DMS53 treated with DMSO at 0.1 percent for 48 hours (cell line): ENCODE data around the gene CASTOR1.

ENCODE experiments used
- DNase-seq: peaks from one replicate; lab custom pipeline; 2025; ENCODE audit not compliant: unreplicated experiment; lab: John Stamatoyannopoulos, UW

CASTOR1 gene

DNA sequence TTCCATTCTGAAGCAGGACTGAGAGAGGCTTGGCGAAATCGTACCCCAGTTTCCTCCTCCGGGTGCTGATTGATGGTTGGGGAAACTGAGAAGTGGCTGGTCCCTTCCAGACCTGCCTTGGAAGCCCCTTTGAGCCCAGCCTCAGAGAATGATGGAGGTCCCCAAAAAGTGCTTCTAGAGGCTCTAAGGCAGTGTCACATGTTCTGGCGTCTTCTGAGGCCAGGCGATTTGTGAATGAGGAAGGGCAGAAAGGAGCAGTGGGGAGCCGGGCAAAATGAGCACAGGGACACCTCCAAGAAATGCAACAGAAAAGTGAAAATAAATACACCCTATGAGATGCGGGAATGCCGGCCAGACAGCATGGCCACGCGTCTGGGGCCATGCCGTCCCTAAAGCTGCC lies 41.7 kb downstream of the CASTOR1 start:
- DNase-seq, result no peak

DNA sequence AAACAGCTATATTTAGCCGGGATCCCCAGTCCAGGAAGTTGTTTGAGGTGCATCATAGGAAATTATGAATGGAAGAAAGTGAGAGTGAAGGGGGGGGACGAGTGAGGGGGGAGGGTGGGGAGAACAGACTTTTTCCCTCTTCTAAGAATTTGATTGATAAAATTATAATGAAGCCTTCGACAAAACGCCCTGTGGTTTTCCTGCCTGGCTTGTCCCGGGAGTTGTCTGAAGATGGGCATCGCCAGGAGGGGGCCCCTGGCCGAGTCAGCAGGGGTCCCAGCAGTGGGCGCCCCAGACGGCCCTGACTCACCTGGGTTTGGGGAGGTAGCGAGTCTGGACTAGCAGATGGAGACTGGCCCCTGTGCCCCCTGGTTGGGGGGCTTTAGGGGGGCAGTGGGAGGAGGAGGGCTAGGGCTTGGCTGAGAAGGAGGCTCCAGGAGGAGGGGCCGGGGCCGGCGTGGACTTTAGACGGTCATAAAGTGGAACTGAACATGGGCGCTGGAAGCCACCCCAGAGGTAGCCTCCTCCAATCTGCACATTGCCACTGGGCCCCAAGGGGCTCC lies 42.4 kb downstream of the CASTOR1 start:
- no peak for DNase-seq

DNA sequence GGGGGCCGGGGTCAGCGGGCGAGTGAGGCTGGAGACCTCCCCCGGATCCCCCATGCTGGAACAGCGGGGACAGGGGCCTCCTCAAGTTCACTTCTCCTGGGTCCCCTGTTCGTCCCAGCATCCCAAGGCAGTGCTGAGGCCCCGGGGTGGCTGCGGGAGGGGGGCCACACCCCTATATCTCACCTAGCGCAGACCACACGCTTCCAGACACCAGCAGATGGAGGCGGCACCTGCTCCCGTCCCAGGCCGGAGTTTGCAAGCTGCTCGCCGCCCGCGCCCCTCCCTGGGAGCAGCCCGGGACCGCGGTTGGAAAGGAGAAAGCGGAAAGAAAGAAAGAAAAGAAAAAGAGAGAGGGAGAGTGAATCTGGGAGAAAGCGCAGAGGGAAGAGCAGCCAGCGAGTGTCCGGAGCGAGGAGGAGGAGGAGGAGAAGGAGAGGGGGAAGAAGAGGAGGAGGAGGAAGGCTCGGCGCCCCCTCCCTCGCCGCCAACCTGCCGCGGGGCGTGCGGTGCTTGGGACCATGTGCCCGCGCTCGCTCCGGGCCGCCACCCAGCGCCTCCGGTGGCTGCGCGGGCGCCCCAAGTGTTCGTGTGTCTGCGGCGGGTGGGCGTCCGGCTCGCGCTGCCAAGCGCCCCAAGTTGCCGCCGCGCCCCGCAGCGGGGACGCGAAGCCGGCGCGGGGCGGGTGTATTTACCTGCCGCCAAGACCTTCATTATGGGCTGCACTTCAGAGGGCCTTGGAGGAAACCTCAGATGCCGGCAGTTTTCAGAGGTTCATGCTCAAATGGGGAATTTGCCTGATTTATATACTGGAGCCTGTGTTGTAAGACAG lies 43.1 kb downstream of the CASTOR1 start, which contains the start of gene LIF:
TSS of gene LIF (minus strand) at position 775 of the 829 bp plus-strand sequence. CDS start at position 711, 64 bp downstream.
- no peak for DNase-seq

DNA sequence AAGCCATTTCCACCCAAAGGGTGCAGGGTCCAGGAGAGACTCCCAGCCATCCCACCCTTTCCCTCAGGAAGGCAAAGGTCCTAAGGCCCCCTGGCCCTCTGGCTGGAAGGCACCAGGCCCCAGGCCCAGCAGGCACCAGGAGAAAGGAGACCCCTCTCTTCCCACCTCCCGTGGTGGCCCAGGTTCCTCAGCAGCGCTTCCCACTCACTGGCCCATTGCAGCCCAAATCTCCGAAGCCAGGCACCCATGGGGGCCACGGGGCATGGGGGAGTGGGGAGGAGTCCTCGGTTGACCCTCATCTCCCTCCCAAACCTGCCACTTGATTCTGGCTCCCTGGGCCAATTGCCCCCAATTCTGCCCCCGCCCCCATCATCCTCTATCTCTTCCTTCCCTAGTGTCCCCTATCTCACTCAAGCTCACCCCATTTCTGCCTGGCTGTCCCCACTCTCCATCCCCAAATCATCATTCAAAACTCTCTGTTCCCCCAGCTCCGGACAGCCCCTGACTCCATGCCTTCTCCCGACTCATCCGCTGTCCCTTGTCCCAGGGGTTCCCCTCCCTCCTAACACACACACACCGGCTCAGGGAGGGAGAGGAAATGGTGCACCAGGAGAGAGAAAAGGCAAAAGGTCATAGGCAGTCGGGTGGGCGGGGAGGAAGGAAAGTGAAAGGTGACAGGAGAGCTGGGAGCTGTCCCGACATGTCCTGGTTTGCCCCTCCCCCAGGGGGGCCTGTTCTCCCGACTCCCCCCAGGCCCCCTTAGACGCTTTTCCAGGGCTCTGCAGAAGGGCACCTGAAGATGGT lies 43.9 kb downstream of the CASTOR1 start:
- DNase-seq, result no peak

DNA sequence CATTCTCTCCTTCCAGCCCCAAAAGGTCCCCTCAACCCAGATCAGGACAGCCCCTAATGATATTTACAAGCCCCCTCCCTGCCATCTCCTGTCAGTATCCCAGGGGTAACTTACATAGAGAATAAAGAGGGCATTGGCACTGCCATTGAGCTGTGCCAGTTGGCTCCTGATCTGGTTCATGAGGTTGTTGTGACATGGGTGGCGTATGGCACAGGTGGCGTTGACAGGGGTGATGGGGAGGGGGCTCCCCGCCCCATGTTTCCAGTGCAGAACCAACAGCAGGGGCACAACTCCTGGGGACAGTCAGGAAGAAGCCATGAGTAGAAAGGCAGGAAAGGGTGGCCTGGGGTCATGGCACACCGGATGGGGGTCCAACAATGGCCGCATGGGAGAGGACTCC lies 44.7 kb downstream of the CASTOR1 start:
- no peak for DNase-seq

DNA sequence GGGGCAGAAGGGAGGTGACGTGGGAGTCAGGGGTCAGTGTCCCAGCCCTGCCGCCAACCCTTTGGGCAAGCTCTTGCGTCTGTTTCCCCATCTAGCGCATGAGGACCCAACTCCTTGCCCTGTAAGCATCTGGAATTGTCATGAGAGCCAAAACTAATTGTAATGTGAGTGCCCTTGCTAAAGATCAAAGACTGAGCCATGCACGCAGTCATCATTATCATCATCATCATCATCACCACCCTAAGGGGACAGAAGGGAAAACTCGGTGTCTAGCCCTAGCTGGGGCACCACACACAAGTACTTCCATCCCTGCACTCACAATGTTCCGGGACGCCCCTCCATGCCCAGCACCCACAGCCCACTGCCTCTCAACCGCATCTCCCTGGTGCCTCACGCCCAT lies 45.2 kb downstream of the CASTOR1 start:
- DNase-seq, result no peak

DNA sequence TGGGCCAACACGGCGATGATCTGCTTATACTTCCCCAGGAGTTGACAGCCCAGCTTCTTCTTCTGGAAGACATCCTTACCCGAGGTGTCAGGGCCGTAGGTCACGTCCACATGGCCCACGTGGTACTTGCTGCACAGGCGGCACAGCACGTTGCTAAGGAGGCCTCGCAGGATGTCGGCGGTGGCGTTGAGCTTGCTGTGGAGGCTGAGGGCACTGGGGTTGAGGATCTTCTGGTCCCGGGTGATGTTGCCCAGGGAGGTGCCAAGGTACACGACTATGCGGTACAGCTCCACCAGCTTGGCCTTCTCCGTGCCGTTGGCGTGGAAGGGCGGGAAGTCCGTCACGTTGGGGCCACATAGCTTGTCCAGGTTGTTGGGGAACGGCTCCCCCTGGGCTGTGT lies 45.6 kb downstream of the CASTOR1 start:
- DNase-seq, result no peak

DNA sequence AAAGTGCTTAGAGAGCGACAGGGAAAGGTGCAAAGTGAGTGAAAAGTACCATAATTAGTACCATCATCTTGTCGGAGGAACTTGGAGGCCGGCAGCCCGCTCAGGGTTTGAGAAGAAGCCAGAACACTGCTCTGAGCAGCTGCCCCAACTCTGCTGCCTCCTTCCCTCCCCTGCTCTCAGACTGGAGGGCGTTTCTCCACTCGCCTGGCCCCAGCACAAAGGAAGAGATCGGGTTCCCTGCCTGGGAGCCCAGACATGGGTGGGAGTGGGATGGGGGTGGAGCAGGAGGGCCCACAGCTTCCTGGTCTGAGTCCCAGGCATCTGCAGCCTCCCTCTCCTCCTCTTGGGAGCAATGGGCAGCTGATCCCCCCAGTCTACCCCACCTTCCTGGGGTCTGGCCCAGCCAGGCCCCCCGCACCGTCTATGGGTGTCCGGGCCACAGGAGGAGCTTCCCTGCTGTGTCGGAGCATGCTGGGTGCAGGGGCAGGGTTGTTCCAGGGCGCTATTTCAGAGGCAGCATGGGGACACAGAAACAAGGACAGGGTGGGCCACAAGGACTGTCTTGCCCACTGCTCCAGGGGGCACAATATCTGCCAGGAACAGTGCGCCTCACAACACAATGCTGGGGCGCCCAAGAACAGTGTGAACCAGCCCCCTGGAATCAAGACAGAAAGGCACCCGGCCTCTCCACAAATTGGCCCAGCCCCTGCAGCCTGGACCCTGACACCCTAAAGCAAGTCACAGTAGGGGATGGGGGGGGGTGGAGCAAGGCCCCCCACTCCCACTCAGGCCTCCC lies 47.5 kb downstream of the CASTOR1 start:
- DNase-seq, result no peak

DNA sequence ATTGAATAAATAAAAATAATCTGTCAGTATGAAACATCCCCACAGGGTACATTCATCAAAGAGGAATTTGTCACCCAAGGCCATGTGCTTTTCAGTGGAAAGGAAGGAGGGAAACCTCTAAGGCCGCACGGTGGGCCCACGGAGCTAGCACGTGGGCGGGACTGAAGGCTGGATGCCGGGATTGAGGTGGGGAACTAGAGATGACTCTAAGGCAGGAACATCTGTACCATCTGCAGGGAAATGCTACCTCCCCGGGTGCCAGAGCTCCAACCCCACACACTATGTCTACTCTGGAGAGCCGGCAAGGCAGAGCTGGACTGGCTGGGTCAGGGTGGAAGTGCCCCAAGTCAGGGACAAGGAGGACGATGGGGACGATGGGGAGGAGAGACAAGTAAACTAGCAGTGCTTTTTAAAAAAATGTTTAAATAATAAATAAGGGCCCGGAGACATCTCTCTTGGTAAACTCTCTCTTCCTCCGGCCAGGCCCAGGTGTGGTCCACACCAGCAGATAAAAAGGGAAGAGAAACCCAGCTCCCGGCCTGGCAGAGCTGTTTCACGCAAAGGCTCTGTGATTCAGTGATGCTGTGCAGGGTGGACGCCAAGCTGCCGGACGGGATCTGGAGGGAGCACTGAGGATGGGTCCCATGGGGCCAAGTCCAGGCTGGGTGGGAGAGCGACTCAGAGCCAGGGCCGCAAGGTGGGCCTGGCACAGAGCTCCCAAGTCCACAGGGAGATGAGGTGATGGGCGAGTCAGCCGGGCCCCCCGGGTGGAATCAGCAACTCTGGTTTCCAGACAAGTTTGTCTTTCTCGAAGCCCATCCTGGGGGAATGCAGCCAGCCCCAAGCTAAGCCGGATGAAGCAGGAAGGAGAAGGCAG lies 48.5 kb downstream of the CASTOR1 start:
- DNase-seq, result no peak

DNA sequence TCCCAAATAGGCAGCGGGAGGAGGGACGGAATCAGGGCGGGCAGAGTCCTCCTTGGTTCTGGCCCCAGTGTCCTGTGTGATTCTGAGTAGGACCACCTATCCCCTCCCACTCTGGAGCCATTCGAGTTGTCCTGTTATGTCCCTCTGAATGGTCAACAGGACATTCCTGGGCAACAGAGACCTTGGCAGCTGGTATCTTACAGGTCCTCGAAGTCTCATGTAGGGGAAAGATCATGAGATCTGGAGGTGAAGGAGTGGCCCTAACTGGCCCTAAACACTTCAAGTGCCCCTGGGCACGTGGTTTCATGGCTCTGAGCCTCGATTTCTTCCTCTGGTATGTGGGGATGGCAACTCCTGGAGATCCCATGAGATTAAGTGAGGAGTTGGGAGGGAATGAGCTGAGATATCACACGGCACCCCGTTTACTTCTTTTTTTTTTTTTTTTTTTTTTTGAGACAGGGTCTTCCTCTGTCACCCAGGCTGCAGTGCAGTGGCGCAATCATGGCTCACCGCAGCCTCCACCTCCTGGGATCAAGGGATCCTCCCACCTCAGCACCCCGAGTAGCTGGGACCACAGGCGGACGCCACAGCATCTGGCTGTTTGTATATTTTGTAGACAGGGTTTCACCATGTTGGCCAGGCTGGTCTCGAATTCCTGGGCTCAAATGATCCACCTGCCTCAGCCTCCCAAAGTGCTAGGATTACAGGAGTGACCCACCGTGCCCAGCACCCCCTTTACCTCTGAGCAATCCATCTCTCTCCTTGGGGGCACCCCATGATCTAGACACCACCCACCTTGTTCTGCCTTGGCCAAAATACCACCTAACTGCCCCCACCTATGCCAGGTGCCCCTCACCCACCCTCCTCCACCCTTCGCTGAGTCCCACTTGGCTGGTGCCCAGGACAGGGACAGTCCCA lies 49.6 kb downstream of the CASTOR1 start:
- DNase-seq, result no peak

DNA sequence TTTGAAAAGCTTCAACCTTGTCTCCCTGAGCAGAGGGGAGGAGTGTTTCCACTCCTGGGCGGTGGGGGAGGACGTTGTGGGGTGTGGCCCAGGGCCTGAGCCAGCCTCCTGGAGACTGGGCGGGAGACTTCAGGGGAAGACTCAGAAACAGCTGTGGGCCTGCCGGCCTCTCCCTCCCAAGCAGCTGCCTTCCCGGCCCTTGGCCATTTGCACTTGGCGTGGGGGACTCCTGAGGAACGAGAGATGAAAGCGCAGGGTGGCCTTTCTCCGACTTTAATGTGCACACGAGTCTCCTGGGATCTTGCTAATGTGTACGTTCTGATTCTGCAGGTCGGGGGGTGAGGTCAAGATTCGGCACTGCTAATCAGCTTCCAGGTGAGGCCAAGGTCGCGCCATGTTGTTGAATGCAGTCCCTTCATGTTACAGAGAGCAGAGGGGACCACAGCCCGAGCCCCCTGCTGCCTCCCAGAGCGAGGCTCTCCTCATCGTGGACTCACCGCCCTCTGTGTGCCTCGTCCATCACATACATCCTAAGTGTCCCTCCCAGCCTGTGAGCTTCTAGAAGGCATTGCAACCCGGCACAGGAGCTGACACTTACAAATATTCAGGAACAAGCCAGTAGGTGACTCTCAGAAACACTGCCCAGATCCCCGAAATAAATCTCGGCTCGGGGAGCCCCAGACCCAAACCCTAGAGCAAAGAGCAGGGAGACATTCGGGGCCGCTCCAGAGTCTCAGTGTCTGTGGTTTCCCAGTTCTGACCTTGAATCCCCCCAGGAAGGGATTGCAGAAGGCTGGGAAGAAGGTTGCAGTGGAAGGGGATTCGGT lies 50.4 kb downstream of the CASTOR1 start:
- DNase-seq, result no peak

DNA sequence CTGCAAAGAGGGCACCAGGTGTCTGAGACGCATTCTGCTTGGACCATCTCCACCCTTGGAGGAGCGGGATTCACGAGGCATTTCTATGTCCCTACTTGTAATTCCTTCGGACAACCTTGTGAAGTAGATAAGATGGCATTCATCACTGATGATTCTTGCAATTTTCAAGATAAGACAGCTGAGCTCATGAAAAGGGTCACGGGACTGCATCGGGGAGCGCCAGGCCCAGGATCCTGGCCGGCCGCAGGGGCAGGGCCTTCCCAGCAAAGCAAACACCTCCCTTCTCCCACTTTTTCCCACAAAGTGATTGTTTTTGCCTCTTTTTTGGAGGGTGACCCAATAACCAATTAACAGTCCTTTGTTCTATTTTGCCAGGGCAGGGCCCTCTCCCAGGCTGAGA lies 51.2 kb downstream of the CASTOR1 start:
- no peak for DNase-seq

DNA sequence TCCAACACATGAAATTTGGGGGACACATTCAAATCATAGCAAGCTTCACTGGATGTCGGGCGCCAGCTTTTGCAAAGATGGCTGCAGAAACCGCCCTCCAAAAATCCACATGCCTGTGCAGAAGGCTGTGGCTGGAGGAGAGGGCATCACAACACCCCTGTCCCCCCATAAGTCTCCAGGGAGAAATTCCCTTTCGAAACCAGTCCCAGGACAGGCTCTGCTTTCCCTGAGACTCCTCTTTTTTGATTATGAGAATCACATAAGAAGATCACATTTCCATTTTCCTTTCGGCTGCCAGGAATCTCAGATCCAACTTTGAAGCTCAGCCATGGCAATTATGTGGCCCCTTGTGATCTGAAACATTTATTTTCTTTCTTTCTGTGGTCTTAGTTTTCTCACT lies 52.4 kb downstream of the CASTOR1 start:
- DNase-seq, result no peak

DNA sequence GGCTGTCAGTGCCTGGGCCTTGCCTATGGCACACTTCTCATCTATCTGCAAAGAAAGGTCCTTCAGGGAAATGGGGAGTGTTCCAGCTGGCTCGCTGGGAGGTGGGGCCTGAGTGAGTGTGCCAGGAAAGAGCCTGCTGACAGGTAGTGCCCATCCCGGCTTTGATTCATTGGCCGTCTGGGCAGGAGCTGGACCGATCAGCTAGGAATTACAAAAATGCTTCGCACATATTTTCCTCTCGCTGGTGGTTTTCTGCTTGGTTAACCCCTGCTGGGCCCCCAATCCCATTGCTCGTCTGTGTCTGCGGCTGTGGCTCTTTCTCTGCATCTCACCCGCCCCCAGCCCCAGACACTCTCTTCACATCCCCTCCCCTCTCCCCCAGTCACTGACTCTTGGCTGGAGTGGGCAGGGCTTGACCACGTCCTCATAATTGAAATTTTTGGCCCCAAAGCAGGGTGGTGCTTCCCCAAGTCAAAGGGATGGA lies 53.6 kb downstream of the CASTOR1 start:
- no peak for DNase-seq
